Mesenchymal stem cell (in vitro differentiated cells and primary cell): ENCODE results near the gene MTA3.

Experiments used
- DNase-seq: peaks from one replicate; pipeline ENCODE4 v3.0.0-alpha.2; 2013
- H2AFZ ChIP-seq: one replicate; pipeline ENCODE4 v1.6.1; 2013; ENCODE audit warnings: low read depth, mild to moderate bottlenecking, control low read depth, inconsistent platforms, low read length, moderate library complexity
- H2AK5ac ChIP-seq: 2 replicates; pipeline ENCODE4 v1.6.1; 2013; ENCODE audit warnings: low read length, moderate library complexity, mild to moderate bottlenecking, inconsistent platforms; ENCODE audit not compliant: severe bottlenecking
- H2BK120ac ChIP-seq: one replicate; pipeline ENCODE4 v1.6.1; 2013; ENCODE audit warnings: low read depth, mild to moderate bottlenecking, inconsistent platforms, low read length, moderate library complexity
- H2BK12ac ChIP-seq, 2 experiments: one replicate each; pipeline ENCODE4 v1.6.1; 2013; ENCODE audit warnings: inconsistent platforms in 2 of 2, low read length in 2 of 2, mild to moderate bottlenecking in 2 of 2, moderate library complexity in 2 of 2, control low read depth in 1 of 2
- H2BK15ac ChIP-seq: one replicate; pipeline ENCODE4 v1.6.1; 2013; ENCODE audit warnings: mild to moderate bottlenecking, low read depth, inconsistent platforms; ENCODE audit not compliant: poor library complexity, severe bottlenecking
- H2BK5ac ChIP-seq: 2 replicates; pipeline ENCODE4 v1.6.1; 2013; ENCODE audit warnings: low read depth, mild to moderate bottlenecking, low read length, control low read depth, inconsistent platforms; ENCODE audit not compliant: poor library complexity, severe bottlenecking
- H3K14ac ChIP-seq, 2 experiments: one replicate each; pipeline ENCODE4 v1.6.1; 2013; ENCODE audit warnings: inconsistent platforms in 2 of 2, low read length in 2 of 2, control low read depth in 1 of 2, mild to moderate bottlenecking in 1 of 2, moderate library complexity in 1 of 2
- H3K18ac ChIP-seq, 2 experiments: one replicate each; pipeline ENCODE4 v1.6.1; 2013; ENCODE audit warnings: inconsistent platforms in 2 of 2, low read length in 2 of 2, control low read depth in 1 of 2, low read depth in 1 of 2, mild to moderate bottlenecking in 1 of 2
- H3K23ac ChIP-seq, 2 experiments: one replicate each; pipeline ENCODE4 v1.6.1; 2013; ENCODE audit warnings: inconsistent platforms in 2 of 2, low read length in 2 of 2, mild to moderate bottlenecking in 2 of 2, moderate library complexity in 2 of 2, control low read depth in 1 of 2
- H3K27ac ChIP-seq: 2 replicates; pipeline ENCODE4 v1.5.1; 2013; ENCODE audit warnings: mild to moderate bottlenecking, moderate library complexity, low read length, control low read depth, inconsistent platforms; ENCODE audit not compliant: poor library complexity, severe bottlenecking
- H3K27me3 ChIP-seq, 2 experiments: 2 replicates each; pipeline versions ENCODE4 v1.6.1 to v1.7.0; 2013; ENCODE audit warnings: low read length in 2 of 2, mild to moderate bottlenecking in 2 of 2, moderate library complexity in 2 of 2, control low read depth in 1 of 2, inconsistent platforms in 1 of 2; ENCODE audit not compliant: control insufficient read depth in 1 of 2, insufficient read depth in 1 of 2
- H3K36me3 ChIP-seq, 2 experiments: 2 replicates each; pipeline versions ENCODE4 v1.6.1 to v1.7.0; 2013; ENCODE audit warnings: low read length in 2 of 2, control low read depth in 1 of 2, inconsistent platforms in 1 of 2, low read depth in 1 of 2, mild to moderate bottlenecking in 1 of 2; ENCODE audit not compliant: insufficient read depth in 2 of 2, control insufficient read depth in 1 of 2
- H3K4ac ChIP-seq, 2 experiments: one replicate each; pipeline ENCODE4 v1.6.1; 2013; ENCODE audit warnings: inconsistent platforms in 2 of 2, low read length in 2 of 2, mild to moderate bottlenecking in 2 of 2, moderate library complexity in 2 of 2, control low read depth in 1 of 2, low read depth in 1 of 2
- H3K4me1 ChIP-seq: 2 replicates; pipeline ENCODE4 v1.6.1; 2013; ENCODE audit warnings: low read depth, low read length, control low read depth; ENCODE audit not compliant: control insufficient read depth, insufficient read depth
- H3K4me2 ChIP-seq: 2 replicates; pipeline ENCODE4 v1.6.1; 2013; ENCODE audit warnings: low read length, mild to moderate bottlenecking, inconsistent platforms; ENCODE audit not compliant: poor library complexity, severe bottlenecking
- H3K4me3 ChIP-seq, 2 experiments: 2 replicates each; pipeline versions ENCODE4 v1.5.1 to v1.7.0; 2013; ENCODE audit warnings: low read length in 2 of 2, mild to moderate bottlenecking in 2 of 2, control low read depth in 1 of 2, low read depth in 1 of 2; ENCODE audit not compliant: insufficient read depth in 1 of 2
- H3K79me1 ChIP-seq: replicated peaks from 2 replicates; pipeline ENCODE4 v1.6.1; 2013; ENCODE audit warnings: mild to moderate bottlenecking, control low read depth, low read length, inconsistent platforms; ENCODE audit not compliant: poor library complexity, severe bottlenecking
- H3K9ac ChIP-seq: 2 replicates; pipeline ENCODE4 v1.7.0; 2013; ENCODE audit warnings: mild to moderate bottlenecking, low read length, moderate library complexity
- H3K9me3 ChIP-seq: 2 replicates; pipeline ENCODE4 v1.7.0; 2013; ENCODE audit warnings: mild to moderate bottlenecking, low read length; ENCODE audit not compliant: control insufficient read depth
- H4K8ac ChIP-seq: one replicate; pipeline ENCODE4 v1.6.1; 2013; ENCODE audit warnings: inconsistent platforms, mild to moderate bottlenecking, low read length, moderate library complexity
- H4K91ac ChIP-seq: one replicate; pipeline ENCODE4 v1.6.1; 2013; ENCODE audit warnings: mild to moderate bottlenecking, low read length, inconsistent platforms
- WGBS: methylation state at CpG from one replicate; pipeline ENCODE4 v1.1.7; 2013; ENCODE audit warnings: mixed read lengths; 5-methylcytosine and 5-hydroxymethylcytosine counted together

The MTA3 gene

DNA sequence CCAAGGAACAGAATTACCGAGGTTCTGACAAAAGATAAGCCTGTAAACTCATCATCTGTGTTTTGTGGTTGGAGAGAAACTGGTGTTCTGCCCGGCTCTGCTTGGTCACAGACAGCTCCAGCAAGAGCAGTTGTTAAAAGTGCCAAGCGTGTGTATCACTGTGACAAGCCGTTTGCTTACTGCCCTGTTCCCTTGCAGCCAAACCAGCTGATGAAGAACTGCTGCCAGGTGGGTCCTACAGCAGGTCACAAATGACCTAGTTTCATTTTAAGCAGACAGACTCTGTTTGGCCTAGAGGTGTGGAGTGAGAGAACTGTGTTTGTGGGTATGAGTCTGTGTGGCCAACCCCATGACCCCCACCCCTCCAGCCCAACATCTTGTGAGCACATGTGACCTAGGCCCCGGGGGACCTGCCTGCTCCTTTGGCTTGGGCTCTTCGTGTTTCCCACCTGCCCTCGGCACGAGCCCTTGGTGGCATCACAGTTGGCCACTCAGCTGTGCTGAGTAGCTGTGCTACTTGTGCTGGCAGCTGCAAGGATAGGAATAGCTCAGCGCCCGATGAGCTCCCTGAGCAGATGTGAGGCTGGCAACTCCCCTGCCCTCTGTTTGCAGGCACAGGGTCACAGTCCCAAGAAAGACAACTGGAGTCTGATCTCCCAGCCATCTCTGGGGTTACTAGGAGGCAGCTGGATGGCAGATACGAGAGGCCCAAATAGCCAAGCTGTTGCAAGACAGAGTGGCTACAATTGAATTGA lies 185.8 kb downstream of the MTA3 start:
- Histone ChIP-seq H3K9ac (peak overlapping the region; percentile 59), H3K23ac (peak overlapping the region in 1 of 2 experiments; percentile 67), H3K9me3 (no peaks in the 10 kb centered on the region), H2BK15ac (no peak overlapping the region), H2BK12ac (no peak overlapping the region), H2AK5ac (no peak overlapping the region), H2AFZ (no peak overlapping the region), H3K18ac (no peak overlapping the region), H3K4ac (no peak overlapping the region), H3K27me3 (no peaks in the 10 kb centered on the region), H3K79me1 (no peaks in the 10 kb centered on the region), H3K14ac (no peak overlapping the region), H4K8ac (no peak overlapping the region), H3K4me1 (peaks cover 6% of the 10 kb centered on the region), H4K91ac (no peak overlapping the region), H3K4me3 (peak overlapping the region in 1 of 2 experiments; percentile 45), H2BK5ac (no peak overlapping the region), H3K4me2 (no peak overlapping the region), H3K36me3 (peaks cover 0 to 43% of the 10 kb centered on the region in 2 experiments), H2BK120ac (no peak overlapping the region), H3K27ac (no peak overlapping the region)
- 92% methylated on average over 11 of the region's 11 CpGs for WGBS
- DNase-seq: no peak

DNA sequence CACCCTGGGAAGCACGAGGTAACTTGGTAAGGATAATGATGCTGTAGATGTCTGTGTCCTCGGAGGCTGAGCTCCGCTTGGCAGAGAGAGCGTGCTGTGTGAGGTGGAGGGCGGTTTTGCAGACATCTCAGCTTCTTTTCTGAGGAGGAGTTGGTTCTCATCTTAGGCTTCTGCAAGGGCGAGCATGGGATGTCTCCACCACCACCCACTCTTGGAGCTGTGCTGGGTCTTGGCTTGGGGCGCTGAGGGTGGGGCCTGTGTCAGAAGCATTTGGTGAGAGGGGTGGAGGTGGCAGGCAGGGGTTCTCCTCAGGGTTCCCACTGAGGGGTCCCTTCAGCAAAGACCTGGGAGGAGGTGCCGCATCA lies 186.3 kb downstream of the MTA3 start:
- Histone ChIP-seq H3K14ac (no peak overlapping the region), H3K9ac (peak overlapping the region; percentile 59), H3K9me3 (no peaks in the 10 kb centered on the region), H3K4me1 (peaks cover 6% of the 10 kb centered on the region), H2BK15ac (no peak overlapping the region), H3K4me3 (peak overlapping the region in 1 of 2 experiments; percentile 45), H4K91ac (no peak overlapping the region), H3K18ac (no peak overlapping the region), H2BK5ac (no peak overlapping the region), H3K27ac (no peak overlapping the region), H2BK12ac (no peak overlapping the region), H3K4ac (no peak overlapping the region), H3K4me2 (no peak overlapping the region), H2AK5ac (no peak overlapping the region), H3K27me3 (no peaks in the 10 kb centered on the region), H2AFZ (no peak overlapping the region), H3K36me3 (peaks cover under 1 to 44% of the 10 kb centered on the region in 2 experiments), H3K23ac (no peak overlapping the region), H4K8ac (no peak overlapping the region), H3K79me1 (no peaks in the 10 kb centered on the region), H2BK120ac (no peak overlapping the region)
- no peak for DNase-seq
- WGBS: 83% methylated on average over 7 of the region's 8 CpGs

DNA sequence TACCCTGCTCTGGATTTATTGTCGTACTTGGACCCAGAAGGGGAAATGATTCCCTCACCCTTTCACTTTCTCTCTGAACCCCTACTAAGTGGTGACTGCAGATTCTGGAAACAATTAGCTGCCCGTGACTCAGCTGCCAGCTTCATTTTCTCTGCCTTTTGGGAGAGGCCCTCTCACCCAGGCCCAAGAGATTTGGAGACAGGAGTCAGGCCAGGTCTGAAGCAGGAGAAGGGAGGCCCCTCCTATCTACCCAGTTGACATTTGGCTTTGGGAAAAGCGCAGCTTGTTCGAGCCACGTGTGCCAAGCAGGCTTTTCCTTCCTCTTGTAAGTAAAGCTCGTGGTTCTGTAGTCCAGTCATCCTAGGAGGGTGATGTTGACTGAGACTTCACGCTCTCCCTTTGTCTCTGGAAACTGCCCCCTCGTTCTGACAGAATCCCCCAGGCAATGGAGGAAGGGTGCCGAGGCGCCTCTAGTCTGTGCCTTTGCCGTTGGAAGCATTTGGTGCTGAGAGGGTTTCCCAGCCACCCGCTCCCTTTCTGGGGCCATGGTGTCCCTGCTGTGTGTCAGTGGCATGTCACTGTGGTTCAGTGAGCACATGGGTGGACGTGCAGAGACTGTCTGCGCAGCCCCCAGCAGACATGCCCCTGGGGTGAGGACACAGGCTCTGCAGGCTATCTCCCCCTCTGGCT lies 186.9 kb downstream of the MTA3 start:
- Histone ChIP-seq H2AFZ (no peak overlapping the region), H3K23ac (no peak overlapping the region), H3K4me2 (no peak overlapping the region), H3K27me3 (no peaks in the 10 kb centered on the region), H2BK120ac (no peak overlapping the region), H2BK12ac (no peak overlapping the region), H3K4ac (no peak overlapping the region), H3K4me1 (peaks cover 6% of the 10 kb centered on the region), H3K18ac (no peak overlapping the region), H2BK5ac (no peak overlapping the region), H4K8ac (no peak overlapping the region), H2AK5ac (no peak overlapping the region), H3K4me3 (peak overlapping the region in 1 of 2 experiments; percentile 45), H2BK15ac (no peak overlapping the region), H4K91ac (no peak overlapping the region), H3K79me1 (no peaks in the 10 kb centered on the region), H3K14ac (no peak overlapping the region), H3K27ac (no peak overlapping the region), H3K9ac (peak overlapping the region; percentile 59), H3K9me3 (no peaks in the 10 kb centered on the region), H3K36me3 (peaks cover 4 to 50% of the 10 kb centered on the region in 2 experiments)
- no peak for DNase-seq
- 87% methylated on average over 14 of the region's 14 CpGs for WGBS

- Histone ChIP-seq H4K91ac (no peak overlapping the region), H2BK15ac (no peak overlapping the region), H2BK12ac (no peak overlapping the region), H3K36me3 (peaks cover 4 to 56% of the 10 kb centered on the region in 2 experiments), H3K14ac (no peak overlapping the region), H4K8ac (no peak overlapping the region), H3K4ac (no peak overlapping the region), H3K23ac (no peak overlapping the region), H2AK5ac (no peak overlapping the region), H3K9me3 (no peaks in the 10 kb centered on the region), H3K79me1 (no peaks in the 10 kb centered on the region), H2BK5ac (no peak overlapping the region), H3K18ac (no peak overlapping the region), H2AFZ (no peak overlapping the region), H3K27ac (no peak overlapping the region), H3K4me3 (no peak overlapping the region), H3K9ac (no peak overlapping the region), H3K4me2 (no peak overlapping the region), H2BK120ac (no peak overlapping the region), H3K4me1 (peaks cover 6% of the 10 kb centered on the region), H3K27me3 (no peaks in the 10 kb centered on the region)
- 88% methylated on average over 9 of the region's 10 CpGs for WGBS
- no peak for DNase-seq
Measured at GRCh38 chr2:42756150-42756775, 187.8 kb downstream of the MTA3 start.
